Muscle layer of duodenum (tissue), 2 donors: Measurements from ENCODE around the gene NLRP8.
"Not testable (repeated sequence)": the region's sequence is repeated elsewhere in the genome, so short reads cannot be mapped to it uniquely, and the experiment has no call there.

Experiments
- H3K27ac ChIP-seq: one replicate; pipeline ENCODE4 v1.7.0; 2013; ENCODE audit warnings: mild to moderate bottlenecking, low read length
- H3K27me3 ChIP-seq: one replicate; pipeline ENCODE4 v1.7.0; 2013; ENCODE audit warnings: low read depth, mild to moderate bottlenecking, control low read depth, low read length
- H3K36me3 ChIP-seq, 2 donors: one replicate each; pipeline ENCODE4 v1.7.0; 2013; ENCODE audit warnings: low read length in 2 of 2, control low read depth in 1 of 2, mild to moderate bottlenecking in 1 of 2; ENCODE audit not compliant: insufficient read depth in 2 of 2, control insufficient read depth in 1 of 2
- H3K4me1 ChIP-seq, 2 donors: one replicate each; pipeline ENCODE4 v1.7.0; 2013; ENCODE audit warnings: low read length in 2 of 2, mild to moderate bottlenecking in 2 of 2, control low read depth in 1 of 2, moderate library complexity in 1 of 2; ENCODE audit not compliant: insufficient read depth in 2 of 2, control insufficient read depth in 1 of 2
- H3K4me3 ChIP-seq, 2 donors: one replicate each; pipeline ENCODE4 v1.7.0; 2013; ENCODE audit warnings: low read length in 2 of 2, low read depth in 1 of 2, mild to moderate bottlenecking in 1 of 2
- H3K9me3 ChIP-seq, 2 donors: one replicate each; pipeline ENCODE4 v1.7.0; 2013; ENCODE audit warnings: low read length in 2 of 2, control low read depth in 1 of 2, mild to moderate bottlenecking in 1 of 2; ENCODE audit not compliant: control insufficient read depth in 1 of 2
- donor health status: healthy.

The NLRP8 gene

DNA sequence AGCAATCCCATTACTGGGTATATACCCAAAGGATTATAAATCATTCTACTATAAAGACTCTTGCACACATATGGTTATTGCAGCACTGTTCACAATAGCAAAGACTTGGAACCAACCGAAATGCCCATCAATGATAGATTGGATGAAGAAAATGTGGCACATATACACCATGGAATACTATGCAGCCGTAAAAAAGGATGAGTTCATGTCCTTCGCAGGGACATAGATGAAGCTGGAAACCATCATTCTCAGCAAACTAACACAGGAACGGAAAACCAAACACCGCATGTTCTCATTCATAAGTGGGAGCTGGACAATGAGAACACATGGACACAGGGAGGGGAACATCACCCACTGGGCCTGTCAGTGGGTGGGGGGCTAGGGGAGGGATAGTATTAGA lies 18.4 kb upstream of the NLRP8 start:
- not testable (repeated sequence) for H3K9me3 ChIP-seq, H3K36me3 ChIP-seq, H3K4me3 ChIP-seq, H3K27ac ChIP-seq, H3K4me1 ChIP-seq, H3K27me3 ChIP-seq

DNA sequence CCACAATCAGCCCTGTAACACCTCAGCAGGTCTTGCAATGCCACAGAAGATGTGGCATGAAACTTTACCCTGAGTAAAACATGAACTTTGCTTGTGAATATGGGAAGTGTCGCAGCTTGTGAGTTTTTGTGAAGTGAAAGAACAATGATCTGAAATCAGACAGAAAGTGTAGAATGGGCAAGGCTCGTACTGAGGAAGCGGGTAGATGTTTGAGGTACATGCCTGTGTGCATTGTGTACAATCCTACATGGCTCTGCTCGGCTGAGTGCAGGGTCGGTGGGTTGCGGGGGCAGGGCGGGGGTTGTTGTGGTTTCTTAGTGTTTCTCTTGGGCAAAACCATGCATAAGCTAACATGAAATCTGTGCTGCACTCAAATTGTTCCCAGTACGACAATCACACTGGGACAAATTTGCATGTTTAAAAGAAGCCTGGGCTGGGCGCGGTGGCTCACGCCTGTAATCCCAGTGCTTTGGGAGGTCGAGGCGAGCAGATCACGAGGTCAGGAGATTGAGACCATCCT lies 16.6 kb upstream of the NLRP8 start:
- Histone ChIP-seq H3K27ac (no peak overlapping the region), H3K27me3 (no peaks in the 10 kb centered on the region), H3K36me3 (no peaks in the 10 kb centered on the region), H3K4me1 (no peaks in the 10 kb centered on the region), H3K4me3 (no peak overlapping the region), H3K9me3 (no peaks in the 10 kb centered on the region)

DNA sequence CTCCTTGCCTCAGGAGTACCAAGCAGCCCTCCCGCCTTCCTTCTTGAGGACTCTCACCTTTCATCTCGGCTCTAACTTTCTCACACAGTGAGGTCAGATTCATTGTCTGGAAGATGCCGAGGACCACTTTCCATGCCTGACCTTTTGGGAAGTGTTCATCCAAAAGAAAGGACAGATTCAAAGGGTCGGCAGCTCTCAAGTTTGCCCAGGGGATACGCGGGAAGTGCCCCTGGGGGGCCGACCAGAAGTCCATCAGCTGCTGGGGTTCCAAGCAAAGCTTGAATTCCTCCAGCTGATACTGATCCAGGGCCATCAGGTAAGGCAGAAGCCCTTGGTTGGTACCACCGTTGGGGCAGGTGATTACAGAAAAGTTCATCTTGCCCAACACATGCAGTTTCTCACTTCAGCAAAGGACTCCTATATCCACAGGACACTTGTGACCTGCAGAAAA lies 15.7 kb upstream of the NLRP8 start, which contains the start of gene NLRP13:
TSS of gene NLRP13 (minus strand) at position 401 of the 451 bp plus-strand sequence. CDS start at position 376, 25 bp downstream.
- Histone ChIP-seq H3K9me3 (no peaks in the 10 kb centered on the region), H3K4me3 (no peak within 1 kb of the TSS), H3K36me3 (no peaks in the 10 kb centered on the region), H3K4me1 (no peaks in the 10 kb centered on the region), H3K27me3 (no peaks in the 10 kb centered on the region), H3K27ac (no peak within 1 kb of the TSS)

DNA sequence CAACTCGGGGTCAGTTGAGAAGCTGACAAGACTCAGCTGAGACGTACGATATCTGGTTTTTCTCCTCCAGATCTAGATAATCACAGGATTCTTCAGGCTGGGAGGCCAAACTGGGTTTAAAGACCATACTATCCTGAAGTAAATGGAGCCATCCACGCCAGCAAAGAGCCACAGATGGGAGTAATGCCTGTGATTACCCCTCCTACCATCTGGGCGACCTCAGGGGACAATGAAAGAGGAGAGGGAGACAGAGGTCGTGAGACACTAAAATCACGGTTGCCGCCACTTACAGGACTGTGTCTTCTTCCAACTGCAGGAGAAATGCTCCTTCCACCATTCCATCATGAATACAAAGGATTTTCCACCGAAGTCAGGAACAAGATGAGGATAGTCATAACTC lies 12.4 kb upstream of the NLRP8 start:
- no peaks in the 10 kb centered on the region for H3K36me3 ChIP-seq
- no peaks in the 10 kb centered on the region for H3K27me3 ChIP-seq
- H3K27ac ChIP-seq: no peak overlapping the region
- no peaks in the 10 kb centered on the region for H3K4me1 ChIP-seq
- no peak overlapping the region for H3K4me3 ChIP-seq
- peaks cover 0 to 3% of the 10 kb centered on the region in 2 donors for H3K9me3 ChIP-seq

DNA sequence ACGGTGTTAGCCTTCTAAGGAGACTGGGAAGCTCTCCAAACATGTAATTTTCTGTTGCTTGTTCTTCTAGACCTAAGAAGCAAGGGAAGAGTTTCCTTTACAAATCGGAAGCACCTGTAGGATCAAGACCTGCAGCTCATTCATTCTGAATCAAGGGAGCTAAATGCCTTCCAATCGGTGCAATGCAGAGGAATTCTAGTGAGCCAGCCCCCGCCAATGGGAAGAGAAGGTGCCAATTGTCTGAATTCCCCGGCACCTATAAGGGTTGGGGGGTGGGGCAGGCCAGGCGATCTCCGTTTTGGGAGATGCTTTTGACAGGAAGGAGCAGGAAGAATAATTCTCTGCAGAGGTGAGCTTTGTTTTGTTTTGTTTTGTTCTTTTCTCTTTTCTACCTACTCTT lies 8.4 kb upstream of the NLRP8 start:
- Histone ChIP-seq H3K27me3 (no peaks in the 10 kb centered on the region), H3K9me3 (peaks cover 0 to 3% of the 10 kb centered on the region in 2 donors), H3K27ac (no peak overlapping the region), H3K36me3 (no peaks in the 10 kb centered on the region), H3K4me3 (no peak overlapping the region), H3K4me1 (no peaks in the 10 kb centered on the region)

DNA sequence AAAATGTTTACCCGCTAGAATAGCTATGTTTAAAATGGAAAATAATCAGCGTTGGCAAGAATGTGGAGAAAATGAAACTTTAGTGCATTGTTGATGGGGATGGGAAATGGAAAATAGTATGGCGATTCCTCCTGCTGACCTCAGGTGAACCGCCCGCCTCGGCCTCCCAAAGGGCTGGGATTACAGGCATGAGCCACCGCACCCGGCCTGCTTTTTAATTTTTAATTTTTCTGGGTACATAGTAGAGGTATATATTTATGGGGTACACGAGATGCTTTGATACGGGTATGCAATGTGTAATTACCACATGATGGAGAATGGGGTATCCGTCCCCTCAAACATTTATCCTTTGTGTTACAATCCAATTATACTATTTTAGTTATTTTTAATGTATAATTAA lies 7.3 kb upstream of the NLRP8 start:
- H3K9me3 ChIP-seq: peaks cover 0 to 3% of the 10 kb centered on the region in 2 donors
- H3K36me3 ChIP-seq: no peaks in the 10 kb centered on the region
- H3K27ac ChIP-seq: no peak overlapping the region
- H3K4me3 ChIP-seq: no peak overlapping the region
- H3K27me3 ChIP-seq: no peaks in the 10 kb centered on the region
- H3K4me1 ChIP-seq: no peaks in the 10 kb centered on the region

DNA sequence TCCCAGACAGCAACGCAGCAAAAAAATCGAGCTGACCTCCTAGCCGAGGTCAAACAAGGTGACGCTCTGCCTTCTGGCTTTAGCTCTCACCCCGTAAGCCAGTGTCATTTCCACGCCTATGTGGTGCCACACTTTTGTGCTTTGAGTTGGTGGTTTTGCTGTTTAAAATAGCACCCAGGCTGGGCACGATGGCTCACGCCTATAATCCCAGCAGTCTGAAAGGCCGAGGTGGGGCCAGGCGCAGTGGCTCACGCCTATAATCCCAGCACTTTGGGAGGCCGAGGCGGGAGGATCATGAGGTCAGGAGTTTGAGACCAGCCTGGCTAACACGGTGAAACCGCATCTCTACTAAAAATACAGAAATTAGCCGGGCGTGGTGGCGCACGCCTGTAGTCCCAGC lies 2.9 kb downstream of the NLRP8 start:
- not testable (repeated sequence) for H3K9me3 ChIP-seq, H3K4me3 ChIP-seq, H3K36me3 ChIP-seq, H3K27me3 ChIP-seq, H3K27ac ChIP-seq, H3K4me1 ChIP-seq

DNA sequence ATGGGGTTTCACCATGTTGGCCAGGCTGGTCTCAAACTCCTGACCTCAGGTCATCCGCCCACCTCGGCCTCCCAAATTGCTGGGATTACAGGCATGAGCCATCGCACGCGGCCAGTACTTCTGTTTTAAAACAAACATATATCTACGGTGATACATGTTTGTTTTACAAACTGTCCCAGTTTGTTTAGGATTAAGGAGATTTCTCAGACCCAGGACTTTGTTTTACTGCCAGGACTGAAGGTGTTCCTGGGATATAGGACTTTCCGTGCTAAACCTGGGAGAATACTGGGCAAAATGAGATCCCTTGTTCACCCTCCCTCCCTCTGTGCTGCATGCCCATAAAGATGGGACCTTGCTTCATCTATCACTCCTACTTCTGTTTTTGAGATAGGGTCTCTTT lies 8.8 kb downstream of the NLRP8 start:
- no peaks in the 10 kb centered on the region for H3K4me1 ChIP-seq
- H3K36me3 ChIP-seq: no peaks in the 10 kb centered on the region
- H3K27ac ChIP-seq: no peak overlapping the region
- H3K4me3 ChIP-seq: no peak overlapping the region
- no peaks in the 10 kb centered on the region for H3K9me3 ChIP-seq
- H3K27me3 ChIP-seq: no peaks in the 10 kb centered on the region

DNA sequence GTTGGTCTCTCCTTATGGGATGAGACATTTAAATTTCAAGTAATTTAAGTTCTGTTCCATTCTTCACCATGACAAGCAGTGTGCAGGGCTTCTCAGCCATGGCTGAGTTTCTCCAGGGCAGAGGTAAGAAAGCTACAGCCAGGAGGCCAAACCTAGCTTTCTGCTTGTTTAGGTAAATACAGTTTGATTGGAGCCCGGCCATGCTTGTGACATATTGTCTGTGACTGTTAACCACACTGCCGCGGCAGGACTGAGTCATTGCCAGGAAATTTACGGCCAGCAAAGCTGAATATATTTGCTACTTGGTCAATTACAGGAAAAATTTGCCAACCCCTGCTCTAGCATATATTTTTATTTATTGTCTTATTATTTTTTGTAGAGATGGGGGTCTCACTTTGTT lies 10.7 kb downstream of the NLRP8 start:
- no peaks in the 10 kb centered on the region for H3K4me1 ChIP-seq
- no peaks in the 10 kb centered on the region for H3K9me3 ChIP-seq
- no peak overlapping the region for H3K27ac ChIP-seq
- H3K36me3 ChIP-seq: no peaks in the 10 kb centered on the region
- H3K4me3 ChIP-seq: no peak overlapping the region
- H3K27me3 ChIP-seq: no peaks in the 10 kb centered on the region

DNA sequence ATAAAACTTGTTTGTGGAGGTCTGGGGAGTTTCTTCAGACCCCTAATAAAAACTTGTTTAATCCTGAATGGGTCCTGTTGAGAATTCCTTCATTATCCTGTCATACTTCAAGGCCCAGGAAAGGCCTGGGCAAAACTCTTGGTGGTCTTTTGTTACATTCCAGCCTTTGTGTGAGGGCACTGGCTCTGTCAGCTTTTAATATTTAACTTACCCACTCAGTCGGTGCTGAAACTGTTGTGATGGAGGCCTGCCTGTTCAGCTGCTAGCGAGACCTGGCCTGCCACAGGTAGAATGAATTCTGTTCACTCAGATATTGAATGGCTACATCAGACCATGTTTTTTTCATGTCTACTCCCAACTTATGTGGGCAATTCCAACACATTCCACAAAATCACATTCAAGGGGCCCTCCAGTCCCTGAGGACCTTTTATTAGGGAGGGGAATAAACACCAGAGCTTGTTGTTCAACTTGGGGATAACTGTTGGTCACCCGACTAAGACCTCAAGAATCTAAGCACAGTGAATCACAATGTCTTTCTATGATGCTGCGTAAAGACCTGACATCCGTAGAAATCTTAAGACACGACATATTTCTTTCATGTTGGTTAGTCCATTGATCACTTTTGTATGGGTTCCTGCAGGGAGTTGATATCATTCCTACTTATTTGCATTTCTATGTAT lies 12.5 kb downstream of the NLRP8 start:
- Histone ChIP-seq H3K27me3 (no peaks in the 10 kb centered on the region), H3K9me3 (no peaks in the 10 kb centered on the region), H3K4me1 (no peaks in the 10 kb centered on the region), H3K4me3 (no peak overlapping the region), H3K36me3 (no peaks in the 10 kb centered on the region), H3K27ac (no peak overlapping the region)

DNA sequence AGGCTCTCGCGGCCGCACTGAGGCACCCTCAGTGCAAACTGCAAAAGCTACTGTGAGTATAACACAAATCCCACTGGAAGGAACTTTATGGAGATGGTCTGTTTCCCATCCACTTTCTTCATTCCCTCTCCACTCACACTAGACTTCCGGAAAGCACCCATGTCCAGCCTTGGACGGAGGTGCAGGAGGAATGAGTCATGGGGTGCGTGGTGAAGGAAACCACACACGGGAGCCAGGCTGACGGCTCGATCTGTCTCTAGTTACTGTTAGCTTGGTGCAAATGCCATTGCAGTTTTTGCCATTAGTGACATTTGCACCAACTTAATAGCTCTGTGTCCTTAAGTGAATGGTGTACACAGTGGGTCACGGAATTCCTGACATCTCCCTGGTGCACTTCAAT lies 14.6 kb downstream of the NLRP8 start:
- Histone ChIP-seq H3K4me3 (no peak overlapping the region), H3K27me3 (no peaks in the 10 kb centered on the region), H3K36me3 (no peaks in the 10 kb centered on the region), H3K4me1 (no peaks in the 10 kb centered on the region), H3K27ac (no peak overlapping the region), H3K9me3 (peaks cover 0 to under 1% of the 10 kb centered on the region in 2 donors)

DNA sequence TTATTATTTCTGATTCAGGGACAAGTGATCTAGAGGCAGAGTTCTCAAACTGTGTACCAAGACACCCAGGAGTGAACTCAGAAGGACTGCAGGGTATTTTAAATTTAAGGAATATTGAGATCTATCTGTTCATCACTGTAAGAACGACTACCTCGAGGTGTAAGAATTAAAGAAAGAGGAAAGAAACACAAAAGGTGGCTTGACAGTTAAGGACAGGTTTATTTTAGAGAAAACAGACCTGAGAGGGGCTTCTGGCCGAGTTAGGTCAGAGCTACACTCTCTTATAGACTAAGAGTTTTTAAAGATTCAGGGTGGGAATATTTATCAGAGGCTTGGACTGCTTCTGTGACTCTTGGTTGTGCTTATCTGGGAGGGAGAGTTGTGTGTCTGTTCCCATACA lies 26.4 kb downstream of the NLRP8 start:
- H3K9me3 ChIP-seq: peaks cover 3 to 4% of the 10 kb centered on the region in 2 donors
- H3K27me3 ChIP-seq: no peaks in the 10 kb centered on the region

More for the DNA sequence above, 26.4 kb downstream of the NLRP8 start:
- no peak overlapping the region for H3K4me3 ChIP-seq
- H3K4me1 ChIP-seq: no peaks in the 10 kb centered on the region
- H3K36me3 ChIP-seq: no peaks in the 10 kb centered on the region
- no peak overlapping the region for H3K27ac ChIP-seq
